Measurements from ENCODE around the gene APOA4. TPM values are rescaled to one million over a fixed set of nuclear protein-coding genes. Genes with fewer than 3 reads are reported as not detected.

The APOA4 gene
- total and polyA plus RNA-seq, 2 of the 13 experiments (the other 11 are each of a cell fraction or from before 2014, with no cell fraction given): 3.8 to 7.2 TPM

GRCh38 chr11:116832350-116833290, 9.5 kb upstream of the APOA4 start (continued):
- TF ChIP-seq CERS6 (CRISPR knock-in tag; IDR thresholded peaks at IDR 0.05): no peak
- TF ChIP-seq BCL6 (CRISPR knock-in tag; IDR thresholded peaks at IDR 0.05): peak; percentile 92
- TF ChIP-seq EHMT2 (IDR thresholded peaks at IDR 0.05; ENCODE audit: borderline replicate concordance, low read depth, low read length): no peak
- no peak for TF ChIP-seq ZNF782 (CRISPR knock-in tag; IDR thresholded peaks at IDR 0.05; ENCODE audit: borderline replicate concordance)
- 0 out of 2 replicates have a peak, but pooled peaks have one; percentile 22 for TF ChIP-seq MIER2 (CRISPR knock-in tag; IDR thresholded peaks at IDR 0.05)
- 0 out of 2 replicates have a peak, but pooled peaks have one; percentile 1 for TF ChIP-seq ZNF235 (CRISPR knock-in tag; IDR thresholded peaks at IDR 0.05; ENCODE audit: borderline replicate concordance)
- TF ChIP-seq SMYD3 (CRISPR knock-in tag; IDR thresholded peaks at IDR 0.05): no peak
- TF ChIP-seq ZFP90 (CRISPR knock-in tag; IDR thresholded peaks at IDR 0.05; ENCODE audit: borderline replicate concordance): peak; percentile 80; the same call in 1 of the 2 replicates
- TF ChIP-seq CCAR2 (optimal IDR thresholded peaks at IDR 0.05; ENCODE audit: low read depth, low read length): no peak
- TF ChIP-seq ZNF138 (CRISPR knock-in tag; IDR thresholded peaks at IDR 0.05; ENCODE audit: low read depth): no peak
- TF ChIP-seq ELF3 (CRISPR knock-in tag; IDR thresholded peaks at IDR 0.05): peak; percentile 87
- peak; percentile 73 for TF ChIP-seq PHF8 (CRISPR knock-in tag; IDR thresholded peaks at IDR 0.05)
- TF ChIP-seq ZNF709 (CRISPR knock-in tag; IDR thresholded peaks at IDR 0.05): peak; percentile 20; the same call in 1 of the 2 replicates
- peak; percentile 86 for TF ChIP-seq ZNF687 (CRISPR knock-in tag; IDR thresholded peaks at IDR 0.05)
- TF ChIP-seq HHEX (CRISPR knock-in tag; IDR thresholded peaks at IDR 0.05): peak; percentile 80
- peak; percentile 39; the same call in 1 of the 2 replicates for TF ChIP-seq ZNF160 (CRISPR knock-in tag; IDR thresholded peaks at IDR 0.05)
- no peak for TF ChIP-seq MBD4 (IDR thresholded peaks at IDR 0.05; ENCODE audit: borderline replicate concordance, low read length)
- TF ChIP-seq ZNF878 (CRISPR knock-in tag; IDR thresholded peaks at IDR 0.05): peak; percentile 92
- no peak; the same call in 1 of the 2 replicates for TF ChIP-seq ZSCAN5A (CRISPR knock-in tag; IDR thresholded peaks at IDR 0.05; ENCODE audit: borderline replicate concordance)
- TF ChIP-seq POLR2AphosphoS2 (IDR thresholded peaks at IDR 0.05; ENCODE audit: low read depth, low read length): peak; percentile 67; the same call in 1 of the 2 replicates
- TF ChIP-seq SRSF9 (IDR thresholded peaks at IDR 0.05; ENCODE audit: borderline replicate concordance, insufficient read depth, low read depth, low read length, poor library complexity, severe bottlenecking): no peak
- peak; percentile 73 for TF ChIP-seq CBX1 (IDR thresholded peaks at IDR 0.05; ENCODE audit: low read depth)
- TF ChIP-seq THYN1 (CRISPR knock-in tag; IDR thresholded peaks at IDR 0.05; ENCODE audit: borderline replicate concordance, low read depth): no peak

All from HepG2 (cell line).